Endothelial cell of umbilical vein (primary cell): ENCODE measurements around the gene FAM149B1.

ENCODE experiments used
- CTCF ChIP-seq, 2 donors: IDR thresholded peaks; 1 replicate in 1 of 2; 2 replicates in 1 of 2; pipeline ENCODE4 v1.5.1; 2011; ENCODE audit warnings: low read length in 2 of 2, mild to moderate bottlenecking in 2 of 2, moderate library complexity in 2 of 2, control low read depth in 1 of 2, inconsistent platforms in 1 of 2, low read depth in 1 of 2; ENCODE audit not compliant: insufficient read depth in 1 of 2; ENCODE audit errors: extremely low read depth in 1 of 2
- EZH2 ChIP-seq: IDR thresholded peaks from 2 replicates; pipeline ENCODE4 v1.6.1; 2012; ENCODE audit warnings: borderline replicate concordance, low read depth, mild to moderate bottlenecking, moderate library complexity, low read length, inconsistent platforms; ENCODE audit not compliant: severe bottlenecking
- JUN ChIP-seq: IDR thresholded peaks from 2 replicates; pipeline ENCODE4 v1.6.1; 2011; ENCODE audit warnings: borderline replicate concordance, low read depth; ENCODE audit not compliant: insufficient read length, insufficient read depth
- MYC ChIP-seq: IDR thresholded peaks from one replicate; pipeline ENCODE4 v1.6.1; 2011; ENCODE audit warnings: mild to moderate bottlenecking, low read depth, low read length
- POLR2A ChIP-seq: IDR thresholded peaks from 2 replicates; pipeline ENCODE4 v1.6.1; 2012; ENCODE audit warnings: low read depth, mild to moderate bottlenecking, control low read depth, low read length
- POLR2AphosphoS5 ChIP-seq: IDR thresholded peaks from 2 replicates; pipeline ENCODE4 v1.6.1; 2012; ENCODE audit warnings: low read depth, mild to moderate bottlenecking, control low read depth, low read length, moderate library complexity; ENCODE audit not compliant: insufficient read depth

DNA sequence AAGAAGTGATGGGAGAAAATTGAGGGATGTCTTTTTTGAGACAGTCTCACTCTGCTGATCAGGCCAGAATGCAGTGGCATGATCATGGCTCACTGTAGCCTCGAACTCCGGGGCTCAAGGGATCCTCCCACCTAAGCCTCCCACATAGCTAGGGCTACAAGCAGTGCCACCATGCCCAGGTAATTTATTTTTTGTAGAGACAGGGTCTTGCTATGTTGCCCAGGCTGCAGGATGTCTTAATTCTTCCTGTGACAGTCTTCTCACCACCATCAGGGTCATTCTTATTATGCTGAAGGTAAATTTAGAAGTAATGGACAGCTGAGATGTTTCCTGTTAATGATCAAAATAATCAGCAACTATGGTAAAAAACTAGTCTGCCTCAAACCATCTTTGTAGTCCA is 72.0 kb downstream of the FAM149B1 start:
- TF ChIP-seq MYC: no peak
- TF ChIP-seq POLR2A: no peak
- TF ChIP-seq POLR2AphosphoS5: no peak
- TF ChIP-seq EZH2: no peak
- no peak for TF ChIP-seq CTCF (IDR thresholded peaks at IDR 0.05; ENCODE audit: extremely low read depth in 1 of 2, insufficient read depth in 1 of 2, low read depth in 1 of 2, low read length in 2 of 2)
- no peak for TF ChIP-seq JUN
